ENCODE data around the gene CDKN1C. TPM values are rescaled to one million over a fixed set of nuclear protein-coding genes. Genes with fewer than 3 reads are reported as not detected.

CDKN1C gene
- total and polyA plus RNA-seq, 4 donors = 2.6 to 10.2 (median 3.5) TPM

DNA sequence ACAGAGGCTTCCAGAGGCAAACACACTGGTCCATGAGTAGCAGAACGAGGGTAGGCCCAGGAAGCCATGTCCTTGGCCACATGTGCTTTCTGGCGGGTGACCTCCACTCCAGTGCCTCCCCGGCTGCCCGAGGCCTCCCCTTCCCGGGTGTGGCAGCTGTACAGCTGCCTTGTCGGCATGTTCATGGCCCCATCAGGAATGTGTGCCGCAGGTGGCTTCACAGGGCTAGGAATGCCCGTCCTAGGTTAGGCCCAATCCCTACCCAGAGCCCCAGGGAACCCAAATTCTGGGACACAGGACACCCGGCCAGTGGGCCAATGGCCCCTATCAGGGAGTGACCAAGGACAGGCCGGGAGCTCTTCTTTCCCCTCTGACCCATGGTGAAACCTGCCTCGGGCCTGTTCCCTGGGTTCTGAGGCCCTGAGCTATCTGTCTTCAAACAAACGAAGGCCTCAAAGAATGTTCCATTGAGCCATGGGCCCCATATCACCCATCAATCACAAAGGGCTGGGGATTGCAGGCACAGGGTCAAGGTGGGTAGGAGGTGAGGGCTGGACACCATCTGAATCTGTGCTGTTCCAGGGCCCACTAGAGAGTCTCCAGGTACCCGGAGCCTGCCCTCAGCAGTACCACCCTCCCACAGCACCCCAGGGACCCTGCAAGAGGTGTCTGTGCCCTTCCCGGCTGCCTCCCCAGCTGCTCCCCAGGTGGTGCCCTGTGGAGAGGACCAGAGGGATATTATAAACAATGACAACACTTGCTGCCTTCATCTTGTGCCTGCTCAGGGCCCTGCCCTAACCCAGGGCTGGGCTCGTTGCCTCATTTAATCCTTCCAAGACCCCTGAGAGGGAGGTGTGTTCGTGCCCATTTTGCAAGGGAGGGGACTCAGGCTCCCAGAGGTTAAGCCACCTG, 4.0 kb upstream of the CDKN1C start:
- TF ChIP-seq GABPA (IDR thresholded peaks at IDR 0.05 in 1 of 2, conservative IDR thresholded peaks at IDR 0.05 in 1 of 2) (no peak), YY1 (IDR thresholded peaks at IDR 0.05) (no peak), FOXA2 (IDR thresholded peaks at IDR 0.05) (no peak), RAD21 (IDR thresholded peaks at IDR 0.05) (no peak), EGR1 (IDR thresholded peaks at IDR 0.05; ENCODE audit: low read depth in 2 of 2) (no peak)
- TF ChIP-seq, protein P1, sequence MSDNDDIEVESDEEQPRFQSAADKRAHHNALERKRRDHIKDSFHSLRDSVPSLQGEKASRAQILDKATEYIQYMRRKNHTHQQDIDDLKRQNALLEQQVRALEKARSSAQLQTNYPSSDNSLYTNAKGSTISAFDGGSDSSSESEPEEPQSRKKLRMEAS (IDR thresholded peaks at IDR 0.05) = no peak
- TF ChIP-seq, protein P2, sequence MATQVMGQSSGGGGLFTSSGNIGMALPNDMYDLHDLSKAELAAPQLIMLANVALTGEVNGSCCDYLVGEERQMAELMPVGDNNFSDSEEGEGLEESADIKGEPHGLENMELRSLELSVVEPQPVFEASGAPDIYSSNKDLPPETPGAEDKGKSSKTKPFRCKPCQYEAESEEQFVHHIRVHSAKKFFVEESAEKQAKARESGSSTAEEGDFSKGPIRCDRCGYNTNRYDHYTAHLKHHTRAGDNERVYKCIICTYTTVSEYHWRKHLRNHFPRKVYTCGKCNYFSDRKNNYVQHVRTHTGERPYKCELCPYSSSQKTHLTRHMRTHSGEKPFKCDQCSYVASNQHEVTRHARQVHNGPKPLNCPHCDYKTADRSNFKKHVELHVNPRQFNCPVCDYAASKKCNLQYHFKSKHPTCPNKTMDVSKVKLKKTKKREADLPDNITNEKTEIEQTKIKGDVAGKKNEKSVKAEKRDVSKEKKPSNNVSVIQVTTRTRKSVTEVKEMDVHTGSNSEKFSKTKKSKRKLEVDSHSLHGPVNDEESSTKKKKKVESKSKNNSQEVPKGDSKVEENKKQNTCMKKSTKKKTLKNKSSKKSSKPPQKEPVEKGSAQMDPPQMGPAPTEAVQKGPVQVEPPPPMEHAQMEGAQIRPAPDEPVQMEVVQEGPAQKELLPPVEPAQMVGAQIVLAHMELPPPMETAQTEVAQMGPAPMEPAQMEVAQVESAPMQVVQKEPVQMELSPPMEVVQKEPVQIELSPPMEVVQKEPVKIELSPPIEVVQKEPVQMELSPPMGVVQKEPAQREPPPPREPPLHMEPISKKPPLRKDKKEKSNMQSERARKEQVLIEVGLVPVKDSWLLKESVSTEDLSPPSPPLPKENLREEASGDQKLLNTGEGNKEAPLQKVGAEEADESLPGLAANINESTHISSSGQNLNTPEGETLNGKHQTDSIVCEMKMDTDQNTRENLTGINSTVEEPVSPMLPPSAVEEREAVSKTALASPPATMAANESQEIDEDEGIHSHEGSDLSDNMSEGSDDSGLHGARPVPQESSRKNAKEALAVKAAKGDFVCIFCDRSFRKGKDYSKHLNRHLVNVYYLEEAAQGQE (IDR thresholded peaks at IDR 0.05) = no peak
- TF ChIP-seq, protein P3, sequence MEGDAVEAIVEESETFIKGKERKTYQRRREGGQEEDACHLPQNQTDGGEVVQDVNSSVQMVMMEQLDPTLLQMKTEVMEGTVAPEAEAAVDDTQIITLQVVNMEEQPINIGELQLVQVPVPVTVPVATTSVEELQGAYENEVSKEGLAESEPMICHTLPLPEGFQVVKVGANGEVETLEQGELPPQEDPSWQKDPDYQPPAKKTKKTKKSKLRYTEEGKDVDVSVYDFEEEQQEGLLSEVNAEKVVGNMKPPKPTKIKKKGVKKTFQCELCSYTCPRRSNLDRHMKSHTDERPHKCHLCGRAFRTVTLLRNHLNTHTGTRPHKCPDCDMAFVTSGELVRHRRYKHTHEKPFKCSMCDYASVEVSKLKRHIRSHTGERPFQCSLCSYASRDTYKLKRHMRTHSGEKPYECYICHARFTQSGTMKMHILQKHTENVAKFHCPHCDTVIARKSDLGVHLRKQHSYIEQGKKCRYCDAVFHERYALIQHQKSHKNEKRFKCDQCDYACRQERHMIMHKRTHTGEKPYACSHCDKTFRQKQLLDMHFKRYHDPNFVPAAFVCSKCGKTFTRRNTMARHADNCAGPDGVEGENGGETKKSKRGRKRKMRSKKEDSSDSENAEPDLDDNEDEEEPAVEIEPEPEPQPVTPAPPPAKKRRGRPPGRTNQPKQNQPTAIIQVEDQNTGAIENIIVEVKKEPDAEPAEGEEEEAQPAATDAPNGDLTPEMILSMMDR (IDR thresholded peaks at IDR 0.05; ENCODE audit: low read depth, low read length, missing input control) = no peak
- 84% methylated on average over 16 of the region's 16 CpGs for WGBS
- no peak overlapping the region for H3K9ac ChIP-seq (ENCODE audit: low read depth in 1 of 2, low read length in 2 of 2)
- peaks cover 12 to 30% (median 20%) of the 10 kb centered on the region in 4 donors for H3K4me1 ChIP-seq (ENCODE audit: control insufficient read depth in 4 of 4, insufficient read depth in 4 of 4, low read length in 3 of 4)
- H3K36me3 ChIP-seq (ENCODE audit: control insufficient read depth in 4 of 4, insufficient read depth in 3 of 4, low read depth in 1 of 4, low read length in 3 of 4) = no peaks in the 10 kb centered on the region
- no peak for DNase-seq (ENCODE audit: low spot score)
- H3K4me3 ChIP-seq (ENCODE audit: low read depth in 1 of 3, low read length in 3 of 3) = no peak overlapping the region
- H3K27ac ChIP-seq (ENCODE audit: low read depth in 1 of 2, low read length in 2 of 2) = no peak overlapping the region
- H3K27me3 ChIP-seq (ENCODE audit: control insufficient read depth in 4 of 4, insufficient read depth in 4 of 4, low read length in 3 of 4) = no peaks in the 10 kb centered on the region
- no peaks in the 10 kb centered on the region for H3K9me3 ChIP-seq (ENCODE audit: control insufficient read depth in 4 of 4, low read length in 3 of 4)

DNA sequence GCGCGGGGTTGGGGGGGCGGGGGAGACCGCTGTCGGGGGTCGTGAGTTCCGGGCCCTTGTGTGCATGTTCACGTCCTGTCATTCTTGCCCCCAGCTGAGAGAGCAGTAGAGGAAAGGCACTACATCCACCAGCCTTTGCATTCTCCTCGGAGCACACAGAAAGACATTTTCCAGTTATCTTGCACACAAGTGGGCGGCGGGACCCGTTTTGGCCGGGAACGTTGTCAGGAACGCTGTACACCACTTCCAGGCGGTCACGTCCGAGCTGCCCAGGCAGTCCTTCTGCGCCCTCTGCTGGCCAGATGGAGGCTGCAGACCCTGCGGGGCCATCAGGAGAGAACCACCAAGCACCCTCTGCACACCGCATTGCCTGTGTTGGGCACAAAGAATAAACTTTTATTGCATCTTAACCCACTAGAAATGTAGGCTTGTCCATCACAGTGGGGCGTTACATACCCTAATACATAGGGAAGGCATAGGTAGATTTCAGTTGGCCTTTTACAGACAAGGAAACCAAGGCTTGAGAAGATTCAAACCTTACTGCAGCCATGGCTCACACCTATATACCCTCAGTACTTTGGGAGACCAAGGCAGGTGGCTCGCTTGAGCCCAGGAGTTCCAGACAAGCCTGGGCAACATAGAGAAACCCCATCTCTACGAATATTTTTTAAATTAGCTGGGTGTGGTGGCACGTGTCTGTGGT, 2.8 kb upstream of the CDKN1C start:
- Histone ChIP-seq H3K27ac (ENCODE audit: low read depth in 1 of 2, low read length in 2 of 2) (no peak overlapping the region), H3K9ac (ENCODE audit: low read depth in 1 of 2, low read length in 2 of 2) (no peak overlapping the region), H3K4me1 (ENCODE audit: control insufficient read depth in 4 of 4, insufficient read depth in 4 of 4, low read length in 3 of 4) (peaks cover 12 to 30% (median 22%) of the 10 kb centered on the region in 4 donors), H3K9me3 (ENCODE audit: control insufficient read depth in 4 of 4, low read length in 3 of 4) (no peaks in the 10 kb centered on the region), H3K27me3 (ENCODE audit: control insufficient read depth in 4 of 4, insufficient read depth in 4 of 4, low read length in 3 of 4) (no peaks in the 10 kb centered on the region), H3K36me3 (ENCODE audit: control insufficient read depth in 4 of 4, insufficient read depth in 3 of 4, low read depth in 1 of 4, low read length in 3 of 4) (no peaks in the 10 kb centered on the region), H3K4me3 (ENCODE audit: low read depth in 1 of 3, low read length in 3 of 3) (no peak overlapping the region)
- peak; percentile 92 for DNase-seq (ENCODE audit: low spot score)
- 34% methylated on average over 25 of the region's 25 CpGs for WGBS
- TF ChIP-seq, protein P3 (IDR thresholded peaks at IDR 0.05; ENCODE audit: low read depth, low read length, missing input control) = peak; percentile 94
- TF ChIP-seq EGR1 (IDR thresholded peaks at IDR 0.05; ENCODE audit: low read depth in 2 of 2) = no peak
- TF ChIP-seq RAD21 (IDR thresholded peaks at IDR 0.05) = peak; percentile 95 to 98

Measured in liver (tissue), 9 donors.